UCSD-AML1 (cell line): ENCODE measurements around the gene SENP5.
"Not testable (repeated sequence)": the region's sequence is repeated elsewhere in the genome, so short reads cannot be mapped to it uniquely, and the experiment has no call there.

Experiments used
- DNase-seq: peaks from one replicate; lab custom pipeline; 2025; ENCODE audit not compliant: unreplicated experiment; lab: John Stamatoyannopoulos, UW

Gene SENP5, protein sequence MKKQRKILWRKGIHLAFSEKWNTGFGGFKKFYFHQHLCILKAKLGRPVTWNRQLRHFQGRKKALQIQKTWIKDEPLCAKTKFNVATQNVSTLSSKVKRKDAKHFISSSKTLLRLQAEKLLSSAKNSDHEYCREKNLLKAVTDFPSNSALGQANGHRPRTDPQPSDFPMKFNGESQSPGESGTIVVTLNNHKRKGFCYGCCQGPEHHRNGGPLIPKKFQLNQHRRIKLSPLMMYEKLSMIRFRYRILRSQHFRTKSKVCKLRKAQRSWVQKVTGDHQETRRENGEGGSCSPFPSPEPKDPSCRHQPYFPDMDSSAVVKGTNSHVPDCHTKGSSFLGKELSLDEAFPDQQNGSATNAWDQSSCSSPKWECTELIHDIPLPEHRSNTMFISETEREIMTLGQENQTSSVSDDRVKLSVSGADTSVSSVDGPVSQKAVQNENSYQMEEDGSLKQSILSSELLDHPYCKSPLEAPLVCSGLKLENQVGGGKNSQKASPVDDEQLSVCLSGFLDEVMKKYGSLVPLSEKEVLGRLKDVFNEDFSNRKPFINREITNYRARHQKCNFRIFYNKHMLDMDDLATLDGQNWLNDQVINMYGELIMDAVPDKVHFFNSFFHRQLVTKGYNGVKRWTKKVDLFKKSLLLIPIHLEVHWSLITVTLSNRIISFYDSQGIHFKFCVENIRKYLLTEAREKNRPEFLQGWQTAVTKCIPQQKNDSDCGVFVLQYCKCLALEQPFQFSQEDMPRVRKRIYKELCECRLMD

DNA sequence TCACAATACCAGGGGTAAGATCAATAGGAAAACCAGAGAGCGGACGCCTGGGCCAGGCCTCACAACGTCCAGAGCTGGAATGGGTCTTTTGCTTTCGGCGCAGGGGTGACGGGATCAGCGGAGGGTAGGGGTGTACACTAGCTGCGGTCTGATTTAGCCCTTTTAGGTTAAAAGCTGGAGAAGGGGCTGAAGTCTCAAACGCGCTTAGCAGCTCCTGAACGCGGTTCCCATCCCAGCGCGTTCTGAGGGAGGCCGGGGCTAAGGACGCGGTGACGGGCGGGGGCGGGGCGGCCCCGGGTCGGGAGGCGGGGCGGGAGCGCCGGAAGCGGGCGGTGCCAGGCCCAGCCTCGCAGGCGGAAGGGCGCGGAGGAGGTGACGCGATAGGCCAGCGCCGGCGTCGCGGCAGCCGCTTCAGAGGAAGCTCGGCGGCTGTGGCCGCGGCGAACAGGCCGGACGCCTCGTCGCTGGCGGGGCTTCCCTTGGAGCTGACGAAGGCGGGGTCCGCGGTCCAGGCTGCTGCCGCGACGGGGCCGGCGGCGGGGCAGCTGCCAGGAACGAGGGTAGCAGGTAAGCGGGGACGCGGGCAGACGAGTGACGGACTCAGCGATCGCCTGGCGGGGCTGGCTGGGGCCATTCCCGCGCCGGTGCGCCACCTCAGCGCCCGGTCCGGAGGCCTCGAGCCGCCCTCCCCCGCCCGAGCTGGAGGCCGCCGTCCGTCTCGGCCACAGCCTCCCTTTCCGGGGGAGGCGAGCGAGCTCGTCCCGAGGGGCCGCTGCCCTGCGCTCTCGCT lies at the start of gene SENP5:
SENP5 (plus strand) TSS at position 414 of the 790 bp plus-strand sequence. CDS start 17,262 bp downstream, outside the sequence.
- DNase-seq = peak; percentile 94

DNA sequence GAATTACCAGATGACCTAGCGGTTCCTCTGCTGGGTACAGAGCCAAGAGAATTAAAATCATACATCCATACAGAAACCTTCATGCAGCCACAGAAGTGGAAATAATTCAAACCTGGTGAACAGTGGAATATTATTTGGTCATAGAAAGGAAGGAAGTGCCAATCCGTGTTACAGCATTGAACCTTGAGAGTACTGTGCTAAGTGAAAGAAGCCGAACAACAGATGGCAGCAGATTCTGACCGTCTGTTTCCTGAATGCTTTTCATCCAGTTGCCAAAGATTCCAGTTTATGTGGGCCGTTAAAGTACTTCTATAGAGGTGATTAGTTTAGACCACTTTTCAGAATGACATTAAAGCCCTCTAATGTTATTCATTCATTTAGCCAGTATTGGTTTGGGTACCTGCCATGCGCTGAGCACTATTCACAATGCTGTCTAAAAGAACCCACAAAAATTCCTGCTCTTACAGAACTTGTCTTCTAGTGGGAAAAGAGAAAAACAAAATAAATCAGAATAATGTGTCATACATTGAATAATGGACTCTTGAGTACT lies 45.8 kb upstream of the SENP5 start:
- no peak for DNase-seq

DNA sequence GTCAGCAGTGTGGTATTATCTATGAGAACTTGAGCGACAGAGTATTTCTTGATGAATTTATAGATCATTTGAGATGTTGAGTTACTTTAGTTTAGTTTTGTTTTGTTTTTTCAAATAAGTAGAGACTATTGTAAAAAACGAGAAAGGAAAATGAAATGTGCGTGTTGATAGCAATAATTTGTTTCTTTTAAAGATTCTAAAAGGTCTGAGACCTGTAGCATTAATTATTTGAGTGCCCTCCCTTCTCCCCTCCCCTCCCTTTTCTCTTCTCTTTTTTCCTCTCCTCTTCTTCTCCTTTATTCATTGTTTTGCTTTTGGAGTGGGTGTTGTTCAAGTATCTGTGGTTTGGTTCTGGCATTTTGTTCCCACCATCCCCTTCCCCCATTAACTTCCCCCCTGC lies 38.1 kb upstream of the SENP5 start:
- not testable (repeated sequence) for DNase-seq

DNA sequence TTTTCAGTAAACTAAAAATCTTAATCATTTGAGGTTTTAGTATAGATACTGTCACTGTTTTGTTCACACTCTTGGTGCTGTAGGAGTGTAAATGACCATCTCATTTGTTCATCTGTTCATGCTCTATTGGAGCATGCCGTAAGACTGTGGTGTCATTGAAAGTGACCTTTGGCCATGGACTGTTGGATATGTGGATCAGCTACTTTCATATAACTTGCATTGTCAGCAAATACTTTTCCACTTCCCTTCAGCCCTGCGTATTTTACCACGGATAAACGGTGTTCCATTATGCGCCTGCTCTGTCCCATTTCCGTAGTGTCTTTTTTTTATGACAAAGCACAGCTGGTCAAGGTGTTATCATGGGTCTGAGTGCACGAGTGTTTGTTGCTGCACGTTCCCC lies 32.6 kb upstream of the SENP5 start:
- DNase-seq = no peak

DNA sequence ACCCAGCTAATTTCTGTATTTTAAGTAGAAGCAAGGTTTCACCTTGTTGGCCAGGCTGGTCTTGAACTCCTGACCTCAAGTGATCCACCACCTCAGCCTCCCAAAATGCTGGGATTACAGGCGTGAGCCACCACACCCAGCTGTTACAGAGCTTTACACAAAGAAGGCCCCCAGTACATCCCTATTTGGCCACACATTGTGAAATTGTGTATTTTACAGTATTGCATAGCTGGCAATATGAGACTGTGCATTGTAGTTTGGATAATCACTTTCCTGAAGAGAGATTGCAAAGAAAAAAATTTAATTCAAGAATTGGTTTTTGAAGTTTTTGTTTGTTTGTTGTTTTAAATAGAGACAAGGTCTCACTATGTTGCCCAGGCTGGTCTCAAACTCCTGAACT lies 31.1 kb upstream of the SENP5 start:
- DNase-seq = not testable (repeated sequence)

DNA sequence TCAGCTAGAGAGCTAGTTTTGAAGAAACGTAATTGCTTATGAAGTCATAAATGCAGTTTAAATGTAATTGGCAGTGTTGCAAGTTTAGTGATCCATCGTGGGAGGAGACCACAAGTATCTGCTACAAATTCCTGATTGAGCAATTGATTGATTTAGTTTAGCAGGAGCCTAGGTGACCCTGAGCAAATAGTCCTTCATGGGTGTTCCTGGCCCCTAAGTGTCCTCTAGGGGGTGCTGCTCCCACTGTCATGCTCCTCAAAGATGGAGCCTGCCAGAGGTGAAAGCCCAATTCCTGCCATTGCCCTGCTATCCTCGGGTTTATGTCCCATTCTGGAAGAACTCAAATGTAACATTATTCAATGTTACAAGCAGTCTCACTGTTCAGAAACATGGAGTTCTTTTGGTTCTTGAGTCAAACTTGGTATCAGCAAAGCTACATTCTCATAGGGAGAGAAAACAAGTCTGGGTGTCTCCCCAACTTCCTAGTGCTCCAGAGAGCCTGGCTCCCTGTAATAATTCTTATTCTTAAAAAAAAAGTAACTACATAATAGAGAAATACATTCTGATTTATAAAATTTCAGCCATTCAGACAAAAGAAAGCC lies 29.8 kb upstream of the SENP5 start:
- peak; percentile 52 for DNase-seq

DNA sequence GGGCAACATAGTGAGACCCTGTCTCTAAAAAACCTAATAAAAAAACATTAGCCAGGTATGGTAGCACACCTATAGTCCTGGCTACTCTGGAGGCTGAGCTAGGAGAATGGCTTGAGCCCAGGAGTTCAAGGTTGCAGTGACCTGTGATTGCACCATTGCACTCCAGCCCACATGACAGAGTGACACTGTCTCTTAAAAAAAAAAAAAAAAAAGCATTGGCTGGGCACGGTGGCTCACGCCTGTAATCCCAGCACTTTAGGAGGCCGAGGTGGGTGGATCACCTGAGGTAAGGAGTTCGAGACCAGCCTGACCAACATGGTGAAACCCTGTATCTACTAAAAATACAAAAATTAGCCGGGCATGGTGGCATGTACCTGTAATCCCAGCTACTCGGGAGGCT lies 28.4 kb upstream of the SENP5 start:
- not testable (repeated sequence) for DNase-seq

DNA sequence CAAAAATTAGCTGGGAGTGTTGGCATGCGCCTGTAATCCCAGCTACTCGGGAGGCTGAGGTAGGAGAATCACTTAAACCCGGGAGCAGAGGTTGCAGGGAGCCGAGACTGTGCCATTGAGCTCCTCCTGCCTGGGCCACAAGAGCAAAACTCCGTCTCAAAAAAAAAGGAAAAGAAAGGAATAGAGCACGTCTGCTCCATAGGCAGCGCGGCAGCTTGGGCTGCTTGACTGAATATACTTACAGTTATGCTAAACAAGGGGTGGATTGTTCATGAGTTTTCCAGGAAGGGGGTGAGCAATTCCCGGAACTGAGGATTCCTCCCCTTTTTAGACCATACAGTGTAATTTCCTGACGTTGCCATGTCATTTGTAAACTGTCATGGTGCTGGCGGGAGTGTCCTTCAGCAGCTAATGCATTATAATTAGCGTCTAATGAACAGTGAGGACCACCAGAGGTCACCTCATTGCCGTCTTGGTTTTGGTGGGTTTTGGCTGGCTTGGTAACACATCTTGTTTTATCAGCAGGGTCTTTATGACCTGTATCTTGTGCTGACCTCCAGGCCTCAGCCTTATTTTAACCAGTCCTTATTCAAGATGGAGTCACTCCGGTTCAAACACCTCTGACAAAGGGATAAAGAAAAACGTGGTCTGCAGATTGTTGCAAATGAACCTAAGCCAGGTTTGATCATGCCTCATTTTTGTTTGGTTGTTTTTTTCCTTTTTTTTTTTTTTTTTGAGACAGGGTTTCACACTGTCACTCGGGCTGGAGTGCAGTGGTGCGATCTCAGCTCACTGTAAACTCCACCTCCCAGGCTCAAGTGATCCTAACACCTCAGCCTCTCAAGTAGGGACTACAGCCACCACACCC lies 24.9 kb upstream of the SENP5 start:
- DNase-seq = peak; percentile 26

DNA sequence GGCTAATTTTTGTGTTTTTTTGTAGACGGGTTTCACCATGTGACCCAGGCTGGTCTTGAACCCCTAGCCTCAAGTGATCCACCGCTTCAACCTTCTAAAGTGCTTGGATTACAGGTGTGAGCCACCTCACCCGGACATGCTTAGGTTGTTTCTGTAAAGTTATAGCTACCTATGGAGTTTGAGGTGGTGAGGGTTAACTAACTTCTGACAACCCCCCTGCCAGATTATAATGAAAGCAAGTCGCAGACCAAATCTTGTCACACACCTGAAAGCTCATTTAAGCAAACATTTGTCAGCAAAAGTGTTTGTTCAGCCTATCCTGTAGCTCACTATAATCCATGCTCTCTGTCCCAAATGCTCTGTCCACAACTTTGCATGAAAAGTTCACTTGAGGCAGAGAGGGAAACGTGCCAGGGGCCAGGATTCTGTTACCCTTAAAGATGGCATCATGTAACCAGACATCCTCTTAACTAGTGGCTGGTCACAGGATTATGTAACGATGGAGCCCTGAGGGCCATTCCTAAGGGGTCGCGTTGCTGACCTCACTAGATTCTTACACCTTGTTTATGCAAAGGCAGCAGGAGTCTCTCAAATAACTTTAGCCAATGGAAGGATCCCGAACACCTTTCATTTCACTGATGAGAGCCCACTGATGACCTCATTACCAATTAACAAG lies 24.1 kb upstream of the SENP5 start:
- DNase-seq = no peak

DNA sequence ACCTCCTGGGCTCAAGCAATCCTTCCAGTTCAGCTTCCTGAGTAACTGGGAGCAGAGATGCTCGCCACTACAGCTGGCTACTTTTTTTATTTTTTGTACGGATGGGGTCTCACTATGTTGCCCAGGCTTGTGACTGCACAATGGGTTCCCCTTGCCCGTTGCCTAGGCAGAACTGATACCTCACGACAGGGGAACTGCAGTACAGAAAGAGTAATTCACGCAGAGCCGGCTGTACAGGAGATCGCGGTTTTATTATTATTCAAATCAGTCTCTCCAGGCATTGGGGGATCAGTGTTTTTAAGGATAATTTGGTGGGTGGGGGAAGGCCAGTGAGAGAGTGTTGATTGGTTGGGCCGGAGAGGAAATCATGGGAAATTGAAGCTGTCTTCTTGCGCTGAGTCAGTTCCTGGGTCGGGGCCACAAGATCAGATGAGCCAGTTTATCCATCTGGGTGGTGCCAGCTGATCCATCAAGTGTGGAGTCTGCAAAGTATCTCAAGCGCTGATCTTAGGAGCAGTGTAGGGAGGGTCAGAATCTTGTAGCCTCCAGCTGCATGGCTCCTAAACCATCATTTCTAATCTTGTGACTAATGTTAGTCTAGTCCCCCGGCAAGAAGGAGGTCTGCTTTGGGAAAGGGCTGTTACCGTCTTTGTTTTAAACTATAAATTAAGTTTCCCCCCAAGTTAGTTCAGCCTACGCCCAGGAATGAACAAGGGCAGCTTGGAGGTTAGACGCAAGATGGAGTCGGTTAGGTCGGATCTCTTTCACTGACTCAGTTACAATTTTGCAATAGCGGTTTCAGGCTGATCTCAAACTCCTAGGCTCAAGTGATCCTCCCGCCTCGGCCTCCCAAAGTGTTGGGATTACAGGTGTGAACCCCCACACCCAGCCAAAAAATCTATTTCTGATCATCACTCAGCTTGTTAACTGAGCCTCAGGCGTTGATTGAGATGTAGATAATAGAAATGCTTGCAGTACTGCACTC lies 23.2 kb upstream of the SENP5 start:
- DNase-seq = peak; percentile 11

DNA sequence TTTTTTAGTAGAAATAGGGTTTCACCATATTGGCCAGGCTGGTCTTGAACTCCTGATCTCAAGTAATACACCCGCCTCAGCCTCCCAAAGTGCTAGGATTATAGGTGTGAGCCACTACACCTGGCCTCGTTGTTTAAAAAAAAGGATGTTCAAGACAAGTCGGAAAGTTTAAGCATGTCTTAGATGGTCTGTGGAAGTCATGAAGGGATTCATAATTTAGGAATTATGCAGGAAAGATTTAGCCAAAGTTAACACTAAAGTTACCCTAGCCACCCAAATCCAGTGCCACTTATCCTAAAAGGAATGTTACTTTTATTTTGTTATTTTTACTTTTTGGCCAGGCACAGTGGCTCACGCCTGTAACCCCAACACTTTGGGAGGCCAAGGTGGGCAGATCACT lies 19.3 kb upstream of the SENP5 start:
- DNase-seq = not testable (repeated sequence)

DNA sequence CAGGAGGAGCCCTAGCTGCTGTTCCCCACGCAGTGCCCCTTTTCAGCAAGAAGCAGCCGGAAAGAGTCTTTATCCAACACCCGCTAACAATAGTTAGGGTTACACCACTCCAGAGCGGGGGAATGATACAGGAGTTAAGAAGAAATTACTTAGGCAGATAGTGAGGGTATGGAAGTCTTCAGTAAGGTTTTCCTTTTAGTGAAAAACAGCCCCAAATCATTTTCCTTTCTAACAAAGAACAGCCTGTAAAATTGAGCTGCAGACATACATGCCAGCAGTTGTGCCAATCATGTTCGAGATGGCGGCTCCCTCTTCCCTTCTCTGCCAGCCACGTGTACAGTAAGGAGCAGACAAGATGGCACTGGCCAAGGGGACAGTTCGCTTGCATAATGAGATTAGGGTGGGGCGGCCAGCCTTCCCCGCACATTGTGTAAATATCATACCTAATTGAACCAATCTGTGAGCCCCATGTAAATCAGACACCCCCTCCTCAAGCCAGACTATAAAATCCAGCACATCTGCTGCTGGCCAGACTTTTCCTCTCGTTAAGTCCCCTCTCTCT lies 18.5 kb upstream of the SENP5 start:
- DNase-seq = no peak

DNA sequence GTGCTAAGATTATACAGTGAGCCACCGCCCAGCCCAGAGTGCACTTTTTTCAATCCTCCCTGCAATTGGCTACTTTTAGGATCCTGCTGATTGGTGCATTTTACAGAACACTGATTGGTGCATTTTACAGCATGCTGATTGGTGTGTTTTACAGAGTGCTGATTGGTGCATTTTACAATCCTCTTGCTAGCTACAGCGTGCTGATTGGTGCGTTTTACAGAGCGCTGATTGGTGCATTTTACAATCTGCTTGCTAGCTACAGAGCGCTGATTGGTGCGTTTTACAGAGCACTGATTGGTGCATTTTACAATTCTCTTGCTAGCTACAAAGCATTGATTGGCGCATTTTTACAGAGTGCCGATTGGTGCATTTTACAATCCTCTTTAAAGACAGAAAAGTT lies 4.7 kb upstream of the SENP5 start:
- not testable (repeated sequence) for DNase-seq

DNA sequence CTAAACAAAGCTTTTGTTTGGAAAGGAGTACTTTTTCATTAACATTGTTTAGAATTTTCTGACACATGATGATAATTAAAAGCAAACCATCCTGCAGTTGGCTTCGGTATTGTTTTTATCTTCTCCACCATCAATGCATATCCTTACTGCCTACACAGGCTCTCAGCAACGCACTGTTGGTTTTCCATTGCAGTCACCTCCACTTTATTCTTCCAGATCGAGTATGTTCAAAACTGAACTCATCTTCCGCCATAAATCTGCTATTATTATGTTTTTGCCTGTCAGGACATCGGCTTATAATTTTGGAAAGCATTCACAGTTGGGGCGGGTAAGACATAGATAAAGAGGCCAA lies 589 bp upstream of the SENP5 start:
- no peak for DNase-seq

DNA sequence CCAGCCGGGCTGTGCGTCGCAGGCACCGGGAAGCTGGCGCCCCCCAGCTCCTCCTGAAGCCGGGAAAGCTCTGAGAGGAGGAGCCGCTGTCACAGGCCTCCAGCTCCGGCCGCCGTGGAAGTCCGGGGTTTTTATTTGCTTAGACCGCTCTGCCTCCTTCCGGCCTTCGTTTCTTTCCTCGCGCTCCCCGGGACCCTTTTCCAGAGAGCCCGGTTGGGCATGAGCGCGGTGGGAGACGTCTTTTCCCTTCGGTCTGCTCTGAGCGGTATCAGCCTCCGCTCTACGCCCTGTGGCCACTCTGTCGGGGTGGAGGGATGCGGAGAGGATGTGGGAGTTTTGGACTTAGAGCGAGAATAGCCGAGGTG lies 559 bp downstream of the SENP5 start:
- DNase-seq = peak; percentile 62

DNA sequence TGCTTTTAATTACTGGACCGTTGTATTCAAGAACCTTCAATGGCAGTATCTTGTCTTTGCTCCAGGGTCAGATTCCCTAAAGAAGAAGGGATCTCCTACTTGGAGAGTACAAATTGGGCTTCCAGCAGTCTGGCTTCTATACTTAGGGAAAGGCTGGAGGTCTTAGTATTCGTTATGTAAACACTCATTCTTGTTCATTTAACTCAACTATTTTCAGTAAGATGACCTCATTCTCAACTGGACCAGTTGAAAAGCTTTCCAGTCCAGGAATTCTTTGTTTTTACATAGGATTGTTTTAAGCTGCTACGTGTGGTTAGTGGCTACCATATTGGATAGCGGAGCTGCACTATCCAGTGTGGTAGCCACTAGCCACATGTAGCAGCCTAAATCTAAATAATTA lies 4.6 kb downstream of the SENP5 start:
- DNase-seq = no peak

DNA sequence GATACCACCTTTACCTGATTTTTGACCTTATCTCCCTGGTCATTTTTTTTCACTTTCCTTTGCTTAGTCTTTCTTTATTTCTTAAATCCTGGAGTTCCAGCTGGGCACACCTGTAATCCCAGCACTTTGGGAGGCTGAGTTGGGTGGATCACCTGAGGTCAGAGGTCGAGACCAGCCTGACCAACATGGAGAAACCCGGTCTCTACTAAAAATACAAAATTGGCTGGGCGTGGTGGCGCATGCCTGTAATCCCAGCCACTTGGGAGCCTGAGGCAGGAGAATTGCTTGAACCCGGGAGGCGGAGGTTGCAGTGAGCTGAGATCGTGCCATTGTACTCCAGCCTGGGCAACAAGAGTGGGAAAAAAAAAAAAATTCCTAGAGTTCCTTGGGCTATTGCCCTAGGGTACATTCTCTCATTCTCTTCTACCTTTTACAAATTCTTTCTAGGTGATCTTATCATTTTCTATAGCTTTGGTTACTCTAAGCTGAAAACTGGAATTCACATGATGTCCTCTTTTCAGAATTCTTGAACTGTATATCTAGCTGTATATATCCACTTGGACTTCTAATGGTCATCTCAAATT lies 6.9 kb downstream of the SENP5 start:
- not testable (repeated sequence) for DNase-seq

DNA sequence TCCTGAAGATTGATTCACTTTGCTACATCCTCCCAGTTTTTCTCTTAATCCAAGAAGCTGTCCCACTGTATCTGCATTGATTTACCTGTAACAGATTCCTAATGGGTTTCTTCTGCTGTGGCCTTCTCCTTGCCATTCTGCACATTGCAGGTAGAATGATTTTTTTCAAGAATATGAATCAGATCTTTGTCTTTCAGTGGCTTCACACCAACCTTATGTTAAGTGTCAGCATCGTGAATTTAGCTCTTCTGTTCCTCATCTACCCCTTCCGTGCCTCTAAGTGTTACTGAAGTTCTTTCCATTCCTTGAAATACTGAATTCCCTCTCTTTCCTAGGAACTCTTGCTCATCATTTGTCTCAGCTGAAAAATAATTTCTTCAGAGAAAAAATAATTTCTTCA lies 7.5 kb downstream of the SENP5 start:
- DNase-seq = no peak
